Measurements from ENCODE around the gene PRSS36. TPM values are rescaled to one million over a fixed set of nuclear protein-coding genes. Genes with fewer than 3 reads are reported as not detected.
"Not testable (repeated sequence)": the region's sequence is repeated elsewhere in the genome, so short reads cannot be mapped to it uniquely, and the experiment has no call there.

The PRSS36 gene
- 1.1 and 3.8 TPM in 2 replicates for total RNA-seq (ENCODE audit: low replicate concordance)

- H3K4me3 ChIP-seq (ENCODE audit: low read depth, low read length) = no peak within 1 kb of the TSS
- TF ChIP-seq CTCF (IDR thresholded peaks at IDR 0.05; ENCODE audit: insufficient read depth, low read length) = no peak
- no peak for DNase-seq (ENCODE audit: low read depth)
Observed at GRCh38 chr16:31149894-31150890, at the start of gene PRSS36. Gene PRSS36 (minus strand): TSS chr16:31150066. CDS start chr16:31150035, 31 bp downstream.

- no peak overlapping the region for H3K4me3 ChIP-seq (ENCODE audit: low read depth, low read length)
- DNase-seq (ENCODE audit: low read depth) = no peak
- TF ChIP-seq CTCF (IDR thresholded peaks at IDR 0.05; ENCODE audit: insufficient read depth, low read length) = no peak
Observed at GRCh38 chr16:31199430-31200041, 49.7 kb upstream of the PRSS36 start.

- TF ChIP-seq CTCF (IDR thresholded peaks at IDR 0.05; ENCODE audit: insufficient read depth, low read length) = no peak
- DNase-seq (ENCODE audit: low read depth) = no peak
- H3K4me3 ChIP-seq (ENCODE audit: low read depth, low read length) = no peak overlapping the region
Observed at GRCh38 chr16:31198207-31198882, 48.5 kb upstream of the PRSS36 start.

GRCh38 chr16:31196324-31197088 lies 46.6 kb upstream of the PRSS36 start:
- no peak for TF ChIP-seq CTCF (IDR thresholded peaks at IDR 0.05; ENCODE audit: insufficient read depth, low read length)
- H3K4me3 ChIP-seq (ENCODE audit: low read depth, low read length) = no peak overlapping the region
- no peak for DNase-seq (ENCODE audit: low read depth)

- not testable (repeated sequence) for DNase-seq (ENCODE audit: low read depth); H3K4me3 ChIP-seq (ENCODE audit: low read depth, low read length)
Observed at GRCh38 chr16:31195861-31196260, 46.0 kb upstream of the PRSS36 start.

- TF ChIP-seq CTCF (IDR thresholded peaks at IDR 0.05; ENCODE audit: insufficient read depth, low read length) = no peak
- DNase-seq (ENCODE audit: low read depth) = no peak
Observed at GRCh38 chr16:31194898-31195297, 45.0 kb upstream of the PRSS36 start.

More at GRCh38 chr16:31194898-31195297, 45.0 kb upstream of the PRSS36 start:
- no peak overlapping the region for H3K4me3 ChIP-seq (ENCODE audit: low read depth, low read length)

Data from fibroblast of the aortic adventitia (primary cell).